Endothelial cell of umbilical vein (primary cell): Measurements from ENCODE around the gene IER5. TPM values are rescaled to one million over a fixed set of nuclear protein-coding genes. Genes with fewer than 3 reads are reported as not detected.

Experiments
- BruUV-seq: library from RNA; stranded (reverse); fragments of 400-500 nt; replicated peaks from 2 replicates; lab custom pipeline; 2021; lab: Mats Ljungman, UMichigan
- CTCF ChIA-PET: fragments of 300-600, 350-600 bp; sonication (Branson Sonifier 250); formaldehyde crosslinking; loops from one replicate; lab custom pipeline; 2021; ENCODE audit warnings: antibody characterized with exemption, inconsistent platforms; lab: Charles Lee
- POLR2A ChIA-PET: fragments of 300-600, 350-600 bp; sonication (Branson Sonifier 250); formaldehyde crosslinking; loops from one replicate; lab custom pipeline; 2021; ENCODE audit warnings: antibody characterized with exemption, inconsistent platforms; lab: Charles Lee
- DNase-seq: peaks from one replicate; pipeline ENCODE4 v3.0.0-alpha.2; 2011; ENCODE audit warnings: low read depth, low spot score
- FAIRE-seq: peaks from 2 replicates; lab custom pipeline; 2011; peaks lifted over from hg19 to GRCh38; lab: Jason Lieb, UNC
- H2AFZ ChIP-seq: 2 replicates; pipeline ENCODE4 v1.6.0; 2012; ENCODE audit warnings: low read depth, low read length, control low read depth, inconsistent platforms
- H3K27ac ChIP-seq: 2 replicates; pipeline ENCODE4 v1.5.1; 2011; ENCODE audit warnings: low read depth, mild to moderate bottlenecking, control low read depth, low read length, moderate library complexity; ENCODE audit not compliant: insufficient read depth
- H3K27me3 ChIP-seq, 2 experiments: 2 replicates each; pipeline versions ENCODE4 v1.6.0 to v1.6.1; 2011; ENCODE audit warnings: low read length in 2 of 2, mixed read lengths in 1 of 2; ENCODE audit not compliant: control insufficient read depth in 2 of 2, insufficient read depth in 2 of 2
- H3K36me3 ChIP-seq, 2 experiments: 2 replicates in 1 of 2; 3 replicates in 1 of 2; pipeline ENCODE4 v1.5.1; 2011; ENCODE audit warnings: low read length in 2 of 2, mild to moderate bottlenecking in 1 of 2, moderate library complexity in 1 of 2; ENCODE audit not compliant: control insufficient read depth in 2 of 2, insufficient read depth in 2 of 2; ENCODE audit errors: extremely low read depth in 1 of 2
- H3K4me1 ChIP-seq: 3 replicates; pipeline ENCODE4 v1.5.1; 2011; ENCODE audit warnings: mild to moderate bottlenecking, low read length; ENCODE audit not compliant: control insufficient read depth, insufficient read depth; ENCODE audit errors: extremely low read depth
- H3K4me2 ChIP-seq: 2 replicates; pipeline ENCODE4 v1.6.1; 2011; ENCODE audit warnings: low read length, control low read depth, mixed read lengths; ENCODE audit not compliant: insufficient read depth
- H3K4me3 ChIP-seq, 3 experiments: fragments of 200-600 bp in 1 of 3; sonication (generic), shearing (Covaris generic) in 1 of 3; replicated peaks in 1 of 3; 2 replicates each; pipeline ENCODE4 v1.5.1; 2011 to 2016; ENCODE audit warnings: control low read depth in 3 of 3, low read length in 3 of 3, mild to moderate bottlenecking in 2 of 3, inconsistent platforms in 1 of 3, low read depth in 1 of 3, moderate library complexity in 1 of 3; ENCODE audit not compliant: insufficient read depth in 1 of 3
- H3K79me2 ChIP-seq: 2 replicates; pipeline ENCODE4 v1.6.0; 2012; ENCODE audit warnings: low read length, inconsistent platforms; ENCODE audit not compliant: control insufficient read depth, insufficient read depth
- H3K9ac ChIP-seq: replicated peaks from 2 replicates; pipeline ENCODE3; 2011; ENCODE audit warnings: low read length, control low read depth; ENCODE audit not compliant: insufficient read depth; ENCODE audit errors: extremely low read depth
- H3K9me1 ChIP-seq: replicated peaks from 3 replicates; pipeline ENCODE4 v1.6.0; 2011; ENCODE audit warnings: mild to moderate bottlenecking, low read length; ENCODE audit not compliant: control insufficient read depth, insufficient read depth; ENCODE audit errors: extremely low read depth
- H3K9me3 ChIP-seq: replicated peaks from 2 replicates; pipeline ENCODE4 v1.5.1; 2012; ENCODE audit warnings: low read length, inconsistent platforms; ENCODE audit not compliant: control insufficient read depth, insufficient read depth
- H4K20me1 ChIP-seq: replicated peaks from 2 replicates; pipeline ENCODE3; 2011; ENCODE audit warnings: mild to moderate bottlenecking, low read length; ENCODE audit not compliant: control insufficient read depth, insufficient read depth; ENCODE audit errors: extremely low read depth
- GATA2 ChIP-seq: IDR thresholded peaks from 2 replicates; pipeline ENCODE4 v1.7.0; 2011; ENCODE audit warnings: low read depth, mild to moderate bottlenecking, moderate library complexity, mixed read lengths, low read length; ENCODE audit not compliant: insufficient read length, insufficient read depth
- JUN ChIP-seq: IDR thresholded peaks from 2 replicates; pipeline ENCODE4 v1.6.1; 2011; ENCODE audit warnings: borderline replicate concordance, low read depth; ENCODE audit not compliant: insufficient read length, insufficient read depth
- POLR2AphosphoS5 ChIP-seq: IDR thresholded peaks from 2 replicates; pipeline ENCODE4 v1.6.1; 2012; ENCODE audit warnings: low read depth, mild to moderate bottlenecking, control low read depth, low read length, moderate library complexity; ENCODE audit not compliant: insufficient read depth
- dilution Hi-C: fragments of 300-500 bp; cut with MboI; formaldehyde crosslinking; loops from one replicate; pipeline ENCODE4 v1.15.0; 2019; ENCODE audit warnings: low sequenced_read_pairs; ENCODE audit not compliant: extremely low pct_ligation_motif_present
- intact Hi-C: fragments of 100-400 bp; cut with micrococcal nuclease; formaldehyde crosslinking; loops from one replicate; pipeline ENCODE4 v1.10.0; 2022
- polyA plus RNA-seq, 4 experiments: library from polyadenylated mRNA; depleted of rRNA in 3 of 4; stranded (reverse) in 3 of 4; unstranded in 1 of 4; fragments of >200 nt; gene quantifications; 2 replicates each; pipeline versions ENCODE4 v1.2.1 to v1.2.3, GENCODE V29; 2011 to 2012; ENCODE audit warnings: missing spikeins in 1 of 4
- total RNA-seq: library from RNA; stranded (reverse); gene quantifications from 2 replicates; pipeline ENCODE4 v1.2.3, GENCODE V29; 2021
- TF ChIP-seq, protein P1 (sequence below), 2 donors: IDR thresholded peaks; 1 replicate in 1 of 2; 2 replicates in 1 of 2; pipeline ENCODE4 v1.5.1; 2011; ENCODE audit warnings: low read length in 2 of 2, mild to moderate bottlenecking in 2 of 2, moderate library complexity in 2 of 2, control low read depth in 1 of 2, inconsistent platforms in 1 of 2, low read depth in 1 of 2; ENCODE audit not compliant: insufficient read depth in 1 of 2; ENCODE audit errors: extremely low read depth in 1 of 2

IER5 gene
- total and polyA plus RNA-seq, 2 donors (not counting 3 experiments of a cell fraction or from before 2014, with no cell fraction given): 6.6 to 14.4 TPM

DNA sequence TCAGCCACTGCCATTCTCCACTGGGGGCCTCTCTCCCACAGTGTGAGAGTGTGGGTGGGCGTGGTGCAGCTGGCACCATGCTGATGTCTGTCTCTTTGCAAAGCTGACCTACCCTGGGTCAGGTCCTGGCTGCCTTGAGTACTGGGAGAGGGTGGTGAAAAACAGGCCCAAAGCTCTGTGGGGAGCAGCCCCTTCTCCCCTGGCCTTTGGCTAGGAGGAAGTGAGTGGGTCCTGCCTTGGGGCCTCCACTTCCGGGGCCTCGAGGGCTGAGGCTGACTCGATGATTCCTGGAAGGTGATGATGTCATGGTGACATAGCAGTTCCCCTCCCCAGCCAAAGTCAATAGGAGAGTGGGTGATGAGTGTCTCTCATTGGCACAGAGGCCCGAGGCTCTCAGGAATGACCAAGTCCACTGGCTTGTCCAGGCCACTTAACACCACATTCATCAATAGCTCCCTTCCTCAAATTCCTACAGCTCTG lies 53.0 kb downstream of the IER5 start:
- no TSS peak for BruUV-seq
- CTCF ChIA-PET: interaction anchor here (0.8 to 9.6 kb wide), 33 partner anchors 10 to 625 kb away, joined by 3 to 319 read pairs (median 7); partner anchors contain the start of genes IER5, KIAA1614, MR1 and STX6
- Histone ChIP-seq H3K4me2 (no peak overlapping the region), H3K9me1 (no peaks in the 10 kb centered on the region), H2AFZ (peak overlapping the region; percentile 18), H3K4me1 (peaks cover 24% of the 10 kb centered on the region), H4K20me1 (no peaks in the 10 kb centered on the region), H3K4me3 (no peak overlapping the region), H3K9me3 (no peaks in the 10 kb centered on the region), H3K27ac (peak overlapping the region; percentile 20), H3K27me3 (peaks cover 0 to 9% of the 10 kb centered on the region in 2 experiments), H3K9ac (no peak overlapping the region), H3K36me3 (no peaks in the 10 kb centered on the region), H3K79me2 (no peaks in the 10 kb centered on the region)
- POLR2A ChIA-PET: interaction anchor here (1.0 to 5.9 kb wide), 3 partner anchors 36 to 52 kb away, joined by 3 to 53 read pairs (median 3); partner anchors contain the start of gene IER5
- intact Hi-C loops (loop anchor here (5.0 kb wide), 2 partner anchors 189 to 509 kb away; partner anchors contain the start of gene XPR1), dilution Hi-C loops (no loop called here)
- TF ChIP-seq GATA2: no peak
- TF ChIP-seq, protein P1, sequence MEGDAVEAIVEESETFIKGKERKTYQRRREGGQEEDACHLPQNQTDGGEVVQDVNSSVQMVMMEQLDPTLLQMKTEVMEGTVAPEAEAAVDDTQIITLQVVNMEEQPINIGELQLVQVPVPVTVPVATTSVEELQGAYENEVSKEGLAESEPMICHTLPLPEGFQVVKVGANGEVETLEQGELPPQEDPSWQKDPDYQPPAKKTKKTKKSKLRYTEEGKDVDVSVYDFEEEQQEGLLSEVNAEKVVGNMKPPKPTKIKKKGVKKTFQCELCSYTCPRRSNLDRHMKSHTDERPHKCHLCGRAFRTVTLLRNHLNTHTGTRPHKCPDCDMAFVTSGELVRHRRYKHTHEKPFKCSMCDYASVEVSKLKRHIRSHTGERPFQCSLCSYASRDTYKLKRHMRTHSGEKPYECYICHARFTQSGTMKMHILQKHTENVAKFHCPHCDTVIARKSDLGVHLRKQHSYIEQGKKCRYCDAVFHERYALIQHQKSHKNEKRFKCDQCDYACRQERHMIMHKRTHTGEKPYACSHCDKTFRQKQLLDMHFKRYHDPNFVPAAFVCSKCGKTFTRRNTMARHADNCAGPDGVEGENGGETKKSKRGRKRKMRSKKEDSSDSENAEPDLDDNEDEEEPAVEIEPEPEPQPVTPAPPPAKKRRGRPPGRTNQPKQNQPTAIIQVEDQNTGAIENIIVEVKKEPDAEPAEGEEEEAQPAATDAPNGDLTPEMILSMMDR (IDR thresholded peaks at IDR 0.05; ENCODE audit: extremely low read depth in 1 of 2, insufficient read depth in 1 of 2, low read depth in 1 of 2, low read length in 2 of 2): no peak
- peak; percentile 41 for TF ChIP-seq JUN
- TF ChIP-seq POLR2AphosphoS5: no peak
- peak; percentile 57 for FAIRE-seq
- DNase-seq: peak; percentile 43

Other genes with a start within 250 kb of the IER5 start
- 1.7 and 2.0 TPM in 2 replicates for gene KIAA1614, start 175.8 kb upstream of the IER5 start, total RNA-seq
- gene KIAA1614, start 175.8 kb upstream of the IER5 start, polyA plus RNA-seq: 1.0 and 1.5 TPM in 2 replicates
- gene STX6, start 65.8 kb upstream of the IER5 start, total RNA-seq: 31.4 and 32.4 TPM in 2 replicates
- gene STX6, start 65.8 kb upstream of the IER5 start, polyA plus RNA-seq: 14.8 and 17.2 TPM in 2 replicates
- gene MR1, start 54.7 kb upstream of the IER5 start, total RNA-seq: 1.1 and 1.3 TPM in 2 replicates
- gene MR1, start 54.7 kb upstream of the IER5 start, polyA plus RNA-seq: 1.5 and 2.5 TPM in 2 replicates